Sigmoid colon (tissue), 7 donors: ENCODE data around the gene CCNY. TPM values are rescaled to one million over a fixed set of nuclear protein-coding genes. Genes with fewer than 3 reads are reported as not detected.

Experiments
- DNase-seq: peaks from one replicate; pipeline ENCODE4 v3.0.0-alpha.2; 2019
- H3K27ac ChIP-seq, 4 donors: fragments of 200-600 bp; sonication (generic); one replicate each; pipeline ENCODE4 v1.5.1; 2016 to 2019; ENCODE audit warnings: mild to moderate bottlenecking in 1 of 4
- H3K27me3 ChIP-seq, 3 donors: fragments of 200-600 bp; sonication (generic); one replicate each; pipeline ENCODE4 v1.5.1; 2019; ENCODE audit warnings: mild to moderate bottlenecking in 1 of 3
- H3K36me3 ChIP-seq, 4 donors: fragments of 200-600 bp; sonication (generic); one replicate each; pipeline ENCODE4 v1.5.1; 2016 to 2019
- H3K4me1 ChIP-seq, 4 donors: fragments of 200-600 bp; sonication (generic); one replicate each; pipeline ENCODE4 v1.5.1; 2017 to 2019
- H3K4me3 ChIP-seq, 4 donors: fragments of 200-600 bp; sonication (generic); one replicate each; pipeline ENCODE4 v1.5.1; 2017 to 2019; ENCODE audit warnings: mild to moderate bottlenecking in 2 of 4, moderate library complexity in 1 of 4
- H3K9me3 ChIP-seq, 4 donors: fragments of 200-600 bp in 3 of 4; sonication (generic) in 3 of 4; one replicate each; pipeline versions ENCODE4 v1.5.1 to v1.6.1; 2013 to 2019
- EP300 ChIP-seq, 4 donors: sonication (generic); formaldehyde crosslinking; IDR thresholded peaks; one replicate each; pipeline ENCODE4 v1.6.1; 2017; ENCODE audit warnings: antibody characterized with exemption in 4 of 4
- POLR2A ChIP-seq, 2 donors: fragments of 450-650 bp; IDR thresholded peaks; one replicate each; pipeline ENCODE4 v1.6.1; 2016; ENCODE audit warnings: antibody characterized with exemption in 2 of 2, mild to moderate bottlenecking in 2 of 2, moderate library complexity in 2 of 2
- POLR2AphosphoS5 ChIP-seq, 4 donors: sonication (generic); formaldehyde crosslinking; IDR thresholded peaks; one replicate each; pipeline ENCODE4 v1.6.1; 2017; ENCODE audit warnings: antibody characterized with exemption in 4 of 4
- WGBS, 2 donors: extraction: QIAGEN DNeasy Blood & Tissue Kit; methylation state at CpG; one replicate each; pipeline ENCODE4 v1.1.7; 2013; 5-methylcytosine and 5-hydroxymethylcytosine counted together
- intact Hi-C: fragments of 100-400 bp; cut with DNase I; formaldehyde crosslinking; loops from one replicate; pipeline ENCODE4 v1.15.1; 2023
- polyA plus RNA-seq, 3 donors: library from polyadenylated mRNA; stranded (reverse); fragments of 200-250 nt; gene quantifications; one replicate each; pipeline ENCODE4 v1.2.3, GENCODE V29; 2013
- total RNA-seq, 4 donors: library from RNA; depleted of rRNA; stranded (reverse); fragments of >200 nt; gene quantifications; one replicate each; pipeline ENCODE4 v1.1.0, GENCODE V29; 2016
- TF ChIP-seq, protein P1 (sequence below), 4 experiments: fragments of 450-650 bp in 3 of 4; fragments of 200-600 bp in 1 of 4; IDR thresholded peaks; one replicate each; pipeline ENCODE4 v1.5.1; 2016 to 2019; ENCODE audit warnings: antibody characterized with exemption in 4 of 4, mild to moderate bottlenecking in 3 of 4, moderate library complexity in 2 of 4
- donor health status: healthy with polysubstance abuse.
- donor health status: Bipolar disorder and iron deficiency.
- donor health status: healthy.

Gene CCNY
- total and polyA plus RNA-seq, 7 donors = 24.0 to 45.7 (median 35.7) TPM

GRCh38 chr10:35540296-35541164 lies 204.2 kb downstream of the CCNY start:
- H3K27me3 ChIP-seq = no peaks in the 10 kb centered on the region
- no peak for DNase-seq
- intact Hi-C loops = no loop called here
- H3K36me3 ChIP-seq = peaks cover 0 to 12% (median 2%) of the 10 kb centered on the region in 4 donors
- no peak overlapping the region for H3K4me3 ChIP-seq
- WGBS, 2 donors = 83 to 94% methylated on average over 7 of the region's 7 CpGs
- H3K27ac ChIP-seq = no peak overlapping the region
- TF ChIP-seq, protein P1, sequence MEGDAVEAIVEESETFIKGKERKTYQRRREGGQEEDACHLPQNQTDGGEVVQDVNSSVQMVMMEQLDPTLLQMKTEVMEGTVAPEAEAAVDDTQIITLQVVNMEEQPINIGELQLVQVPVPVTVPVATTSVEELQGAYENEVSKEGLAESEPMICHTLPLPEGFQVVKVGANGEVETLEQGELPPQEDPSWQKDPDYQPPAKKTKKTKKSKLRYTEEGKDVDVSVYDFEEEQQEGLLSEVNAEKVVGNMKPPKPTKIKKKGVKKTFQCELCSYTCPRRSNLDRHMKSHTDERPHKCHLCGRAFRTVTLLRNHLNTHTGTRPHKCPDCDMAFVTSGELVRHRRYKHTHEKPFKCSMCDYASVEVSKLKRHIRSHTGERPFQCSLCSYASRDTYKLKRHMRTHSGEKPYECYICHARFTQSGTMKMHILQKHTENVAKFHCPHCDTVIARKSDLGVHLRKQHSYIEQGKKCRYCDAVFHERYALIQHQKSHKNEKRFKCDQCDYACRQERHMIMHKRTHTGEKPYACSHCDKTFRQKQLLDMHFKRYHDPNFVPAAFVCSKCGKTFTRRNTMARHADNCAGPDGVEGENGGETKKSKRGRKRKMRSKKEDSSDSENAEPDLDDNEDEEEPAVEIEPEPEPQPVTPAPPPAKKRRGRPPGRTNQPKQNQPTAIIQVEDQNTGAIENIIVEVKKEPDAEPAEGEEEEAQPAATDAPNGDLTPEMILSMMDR (IDR thresholded peaks at IDR 0.05) = no peak
- TF ChIP-seq POLR2A (IDR thresholded peaks at IDR 0.05) = no peak
- TF ChIP-seq EP300 (IDR thresholded peaks at IDR 0.05) = no peak
- TF ChIP-seq POLR2AphosphoS5 (IDR thresholded peaks at IDR 0.05) = no peak
- no peaks in the 10 kb centered on the region for H3K9me3 ChIP-seq
- no peaks in the 10 kb centered on the region for H3K4me1 ChIP-seq

- intact Hi-C loops = no loop called here
- WGBS, 2 donors = 100% methylated on average over 1 of the region's 1 CpG
- peaks cover 0 to 10% (median 2%) of the 10 kb centered on the region in 4 donors for H3K36me3 ChIP-seq
Measured at GRCh38 chr10:35541720-35542119, 205.4 kb downstream of the CCNY start.

DNA sequence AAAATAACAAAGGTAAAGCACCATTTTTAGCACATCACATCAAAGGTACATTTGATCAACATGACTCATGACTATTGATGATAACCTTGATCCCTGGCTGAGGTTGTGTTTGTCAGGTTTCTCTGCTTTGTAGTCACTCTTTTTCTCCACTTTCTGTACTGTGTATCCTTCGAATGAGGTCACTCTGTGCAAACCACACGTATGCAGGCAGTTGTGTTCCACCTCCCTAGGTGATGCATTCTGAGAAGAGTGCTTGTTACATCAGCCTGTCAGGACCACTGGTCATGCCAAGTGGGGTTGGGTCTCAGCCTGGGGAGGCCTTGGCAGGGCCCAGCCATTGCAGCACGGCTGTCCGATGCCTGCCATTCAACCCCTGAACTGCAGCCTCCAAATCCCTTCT lies 206.0 kb downstream of the CCNY start:
- H3K9me3 ChIP-seq = no peaks in the 10 kb centered on the region
- no peaks in the 10 kb centered on the region for H3K4me1 ChIP-seq
- H3K36me3 ChIP-seq = peaks cover 0 to 14% (median 2%) of the 10 kb centered on the region in 4 donors
- H3K27ac ChIP-seq = no peak overlapping the region
- H3K4me3 ChIP-seq = no peak overlapping the region
- H3K27me3 ChIP-seq = no peaks in the 10 kb centered on the region
- intact Hi-C loops = no loop called here
- TF ChIP-seq POLR2A (IDR thresholded peaks at IDR 0.05) (no peak), POLR2AphosphoS5 (IDR thresholded peaks at IDR 0.05) (no peak), EP300 (IDR thresholded peaks at IDR 0.05) (no peak)
- TF ChIP-seq, protein P1 (IDR thresholded peaks at IDR 0.05) = no peak
- 81 to 98% methylated on average over 4 of the region's 4 CpGs for WGBS, 2 donors
- no peak for DNase-seq

More at GRCh38 chr10:35541720-35542119, 205.4 kb downstream of the CCNY start:
- no peaks in the 10 kb centered on the region for H3K9me3 ChIP-seq
- H3K27me3 ChIP-seq = no peaks in the 10 kb centered on the region
- no peaks in the 10 kb centered on the region for H3K4me1 ChIP-seq
- TF ChIP-seq POLR2A (IDR thresholded peaks at IDR 0.05) (no peak), POLR2AphosphoS5 (IDR thresholded peaks at IDR 0.05) (no peak), EP300 (IDR thresholded peaks at IDR 0.05) (no peak)
- TF ChIP-seq, protein P1 (IDR thresholded peaks at IDR 0.05) = no peak
- no peak for DNase-seq
- no peak overlapping the region for H3K4me3 ChIP-seq
- no peak overlapping the region for H3K27ac ChIP-seq

- 92 to 94% methylated on average over 10 of the region's 10 CpGs for WGBS, 2 donors
- intact Hi-C loops = no loop called here
Measured at GRCh38 chr10:35545079-35545657, 208.9 kb downstream of the CCNY start.

More at GRCh38 chr10:35545079-35545657, 208.9 kb downstream of the CCNY start:
- H3K36me3 ChIP-seq = peaks cover 0 to 23% (median 2%) of the 10 kb centered on the region in 4 donors
- no peak for DNase-seq
- H3K27ac ChIP-seq = no peak overlapping the region
- H3K27me3 ChIP-seq = no peaks in the 10 kb centered on the region
- no peaks in the 10 kb centered on the region for H3K9me3 ChIP-seq
- no peak overlapping the region for H3K4me3 ChIP-seq
- H3K4me1 ChIP-seq = no peaks in the 10 kb centered on the region
- TF ChIP-seq POLR2AphosphoS5 (IDR thresholded peaks at IDR 0.05) = no peak
- TF ChIP-seq POLR2A (IDR thresholded peaks at IDR 0.05) = no peak
- TF ChIP-seq, protein P1 (IDR thresholded peaks at IDR 0.05) = no peak
- TF ChIP-seq EP300 (IDR thresholded peaks at IDR 0.05) = no peak
